GM12874 (cell line): ENCODE measurements around the gene HOXC13.
A peak's percentile ranks its signal among the peaks of the same experiment; 100 is the strongest.

Experiments
- CTCF ChIP-seq: IDR thresholded peaks from 2 replicates; pipeline ENCODE4 v1.5.1; 2011; ENCODE audit warnings: low read depth, mild to moderate bottlenecking, control low read depth, low read length, moderate library complexity; ENCODE audit not compliant: insufficient read depth

The HOXC13 gene

GRCh38 chr12:53988541-53989226, 50.1 kb downstream of the HOXC13 start:
- TF ChIP-seq CTCF: no peak

GRCh38 chr12:53989227-53990113, 50.8 kb downstream of the HOXC13 start:
- TF ChIP-seq CTCF: peak; percentile 49

GRCh38 chr12:53990311-53991076, 51.9 kb downstream of the HOXC13 start:
- TF ChIP-seq CTCF: no peak

- TF ChIP-seq CTCF: no peak
Observed at GRCh38 chr12:53991077-53991460, 52.4 kb downstream of the HOXC13 start.

GRCh38 chr12:53992377-53992889, 53.8 kb downstream of the HOXC13 start:
- TF ChIP-seq CTCF: no peak

- TF ChIP-seq CTCF: no peak
Observed at GRCh38 chr12:53993162-53994008, 54.8 kb downstream of the HOXC13 start.
